ENCODE results near the gene MEDAG. TPM values are rescaled to one million over a fixed set of nuclear protein-coding genes. Genes with fewer than 3 reads are reported as not detected.

MEDAG gene
- total RNA-seq, 1 experiment from 2014 or later: not detected

DNA sequence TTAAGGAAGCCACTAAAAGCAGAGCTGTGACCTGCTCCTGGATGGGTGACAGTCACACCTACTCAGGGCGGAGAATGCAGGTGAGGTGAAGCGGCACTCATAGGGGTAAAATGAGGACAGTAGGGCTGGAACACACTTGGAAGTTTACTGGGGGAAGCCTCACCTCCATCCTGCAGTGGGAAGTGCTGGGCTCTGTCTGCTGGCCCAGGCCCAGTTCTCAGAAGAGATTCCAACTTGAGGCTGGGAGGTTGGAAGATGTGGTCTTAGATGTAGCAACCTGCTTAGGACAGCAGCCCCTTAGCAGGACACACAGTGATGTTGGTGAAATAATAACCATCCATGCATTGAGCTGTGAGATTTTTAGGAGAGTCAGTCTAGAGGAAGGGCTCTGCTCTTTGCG lies 4.6 kb downstream of the MEDAG start:
- no TSS peak for BruUV-seq (replicated peaks)
- H3F3A ChIP-seq (ENCODE audit: insufficient read depth, low read depth): no peaks in the 10 kb centered on the region
- H3K27ac ChIP-seq: no peak overlapping the region
- intact Hi-C loops (cut with micrococcal nuclease; ENCODE audit: unreplicated experiment): no loop called here
- CTCF ChIA-PET: no interaction called here
- H3K4me1 ChIP-seq (replicated peaks; ENCODE audit: insufficient read depth): no peaks in the 10 kb centered on the region
- no peaks in the 10 kb centered on the region for H4K20me1 ChIP-seq (ENCODE audit: insufficient read depth)
- H3K4me2 ChIP-seq: no peak overlapping the region
- TF ChIP-seq, protein P1, sequence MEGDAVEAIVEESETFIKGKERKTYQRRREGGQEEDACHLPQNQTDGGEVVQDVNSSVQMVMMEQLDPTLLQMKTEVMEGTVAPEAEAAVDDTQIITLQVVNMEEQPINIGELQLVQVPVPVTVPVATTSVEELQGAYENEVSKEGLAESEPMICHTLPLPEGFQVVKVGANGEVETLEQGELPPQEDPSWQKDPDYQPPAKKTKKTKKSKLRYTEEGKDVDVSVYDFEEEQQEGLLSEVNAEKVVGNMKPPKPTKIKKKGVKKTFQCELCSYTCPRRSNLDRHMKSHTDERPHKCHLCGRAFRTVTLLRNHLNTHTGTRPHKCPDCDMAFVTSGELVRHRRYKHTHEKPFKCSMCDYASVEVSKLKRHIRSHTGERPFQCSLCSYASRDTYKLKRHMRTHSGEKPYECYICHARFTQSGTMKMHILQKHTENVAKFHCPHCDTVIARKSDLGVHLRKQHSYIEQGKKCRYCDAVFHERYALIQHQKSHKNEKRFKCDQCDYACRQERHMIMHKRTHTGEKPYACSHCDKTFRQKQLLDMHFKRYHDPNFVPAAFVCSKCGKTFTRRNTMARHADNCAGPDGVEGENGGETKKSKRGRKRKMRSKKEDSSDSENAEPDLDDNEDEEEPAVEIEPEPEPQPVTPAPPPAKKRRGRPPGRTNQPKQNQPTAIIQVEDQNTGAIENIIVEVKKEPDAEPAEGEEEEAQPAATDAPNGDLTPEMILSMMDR (conservative IDR thresholded peaks at IDR 0.05): no peak
- no peak for TF ChIP-seq EZH2 (IDR thresholded peaks at IDR 0.05; ENCODE audit: low read depth)
- no peaks in the 10 kb centered on the region for H3K9me2 ChIP-seq (ENCODE audit: insufficient read depth)
- POLR2A ChIA-PET (ENCODE audit: unreplicated experiment): no interaction called here
- H3K4me3 ChIP-seq: no peak overlapping the region
- DNase-seq: no peak
- no peaks in the 10 kb centered on the region for H3K79me2 ChIP-seq (ENCODE audit: low read depth)
- peaks cover 26% of the 10 kb centered on the region; the same call in 1 of the 2 replicates for H3K27me3 ChIP-seq (ENCODE audit: insufficient read depth, low read depth)
- H3K9me3 ChIP-seq (ENCODE audit: insufficient read depth, low read depth): no peaks in the 10 kb centered on the region
- no peaks in the 10 kb centered on the region for H3K36me3 ChIP-seq (ENCODE audit: low read depth)
- H2AFZ ChIP-seq: no peak overlapping the region

DNA sequence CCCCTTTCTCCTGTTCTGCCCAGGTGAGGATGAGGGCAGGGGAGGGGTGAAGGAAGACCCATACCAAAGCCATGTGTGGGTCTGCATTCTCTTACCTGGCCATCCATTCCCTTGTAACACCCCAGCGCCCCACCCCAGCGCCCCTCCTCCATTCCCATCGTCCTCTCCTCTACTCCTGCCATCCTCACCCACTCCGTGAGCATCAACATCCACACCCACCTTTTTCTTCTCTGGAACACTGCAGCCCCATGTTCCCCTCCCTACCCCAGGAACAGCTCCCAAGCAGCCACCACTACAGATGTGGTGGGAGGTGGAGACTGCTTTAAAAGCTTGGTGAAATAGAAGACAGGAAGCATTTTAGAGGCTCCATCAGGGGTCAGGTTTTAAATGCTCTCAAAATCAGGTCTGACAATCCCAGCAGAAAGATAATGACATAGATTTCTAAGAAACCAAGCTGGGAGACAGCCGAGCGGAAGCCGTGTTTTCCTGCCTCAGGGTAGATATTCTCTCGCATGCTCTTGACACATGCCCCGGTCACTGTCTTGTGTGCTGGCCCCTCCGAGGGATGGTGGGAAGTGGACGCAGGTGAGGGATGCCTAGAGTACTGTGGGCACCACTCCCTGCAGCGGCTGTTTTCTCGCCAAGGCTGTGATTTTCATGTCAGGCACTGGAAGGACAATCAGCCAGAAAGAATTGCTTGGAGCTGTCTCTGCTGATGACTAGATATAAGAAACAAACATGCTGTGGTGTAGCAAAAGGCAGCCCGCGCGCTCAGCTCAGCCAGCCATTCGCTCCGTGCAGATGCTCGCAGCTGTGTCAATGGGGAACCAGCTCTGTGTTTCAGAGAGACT lies 9.8 kb downstream of the MEDAG start:
- ChIA-PET POLR2A (ENCODE audit: unreplicated experiment) (no interaction called here), CTCF (no interaction called here)
- TF ChIP-seq, protein P1 (conservative IDR thresholded peaks at IDR 0.05): no peak
- TF ChIP-seq EZH2 (IDR thresholded peaks at IDR 0.05; ENCODE audit: low read depth): no peak

DNA sequence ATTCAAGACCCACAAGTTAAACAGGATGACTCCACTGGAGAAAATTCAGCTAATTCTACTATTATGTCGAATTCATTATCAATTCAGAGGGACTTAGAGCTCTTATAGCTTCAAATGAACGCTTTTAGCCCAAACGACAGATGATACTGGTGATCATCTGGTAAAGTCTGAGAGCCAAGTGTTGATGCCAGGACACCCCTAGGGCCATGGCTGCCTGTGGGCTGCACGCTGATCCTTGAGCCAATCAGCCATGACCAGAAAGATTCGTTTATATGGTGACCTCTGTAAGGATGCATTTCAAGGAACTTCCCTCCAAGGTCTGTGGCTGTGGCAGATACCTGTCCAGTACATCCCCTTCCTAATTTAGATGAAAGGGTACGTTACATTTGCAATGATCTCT lies 10.9 kb downstream of the MEDAG start:
- Histone ChIP-seq H3K9me3 (ENCODE audit: insufficient read depth, low read depth) (no peaks in the 10 kb centered on the region), H3K4me3 (no peak overlapping the region), H2AFZ (no peak overlapping the region), H4K20me1 (ENCODE audit: insufficient read depth) (no peaks in the 10 kb centered on the region), H3K27me3 (ENCODE audit: insufficient read depth, low read depth) (peaks cover 17% of the 10 kb centered on the region; the same call in 1 of the 2 replicates), H3K79me2 (ENCODE audit: low read depth) (no peaks in the 10 kb centered on the region), H3K4me2 (no peak overlapping the region), H3K36me3 (ENCODE audit: low read depth) (no peaks in the 10 kb centered on the region), H3K27ac (no peak overlapping the region), H3F3A (ENCODE audit: insufficient read depth, low read depth) (no peaks in the 10 kb centered on the region), H3K4me1 (replicated peaks; ENCODE audit: insufficient read depth) (no peaks in the 10 kb centered on the region), H3K9me2 (ENCODE audit: insufficient read depth) (no peaks in the 10 kb centered on the region)
- TF ChIP-seq, protein P1 (conservative IDR thresholded peaks at IDR 0.05): no peak
- no peak for TF ChIP-seq EZH2 (IDR thresholded peaks at IDR 0.05; ENCODE audit: low read depth)
- no peak for DNase-seq
- ChIA-PET POLR2A (ENCODE audit: unreplicated experiment) (no interaction called here), CTCF (no interaction called here)
- intact Hi-C loops (cut with micrococcal nuclease; ENCODE audit: unreplicated experiment): no loop called here
- BruUV-seq (replicated peaks): no TSS peak

More for the DNA sequence above, 9.8 kb downstream of the MEDAG start:
- H3K36me3 ChIP-seq (ENCODE audit: low read depth): no peaks in the 10 kb centered on the region
- no peaks in the 10 kb centered on the region for H4K20me1 ChIP-seq (ENCODE audit: insufficient read depth)
- peaks cover 17% of the 10 kb centered on the region; the same call in 1 of the 2 replicates for H3K27me3 ChIP-seq (ENCODE audit: insufficient read depth, low read depth)
- no peak for DNase-seq
- H2AFZ ChIP-seq: no peak overlapping the region
- H3K27ac ChIP-seq: no peak overlapping the region
- H3K9me2 ChIP-seq (ENCODE audit: insufficient read depth): no peaks in the 10 kb centered on the region
- no peaks in the 10 kb centered on the region for H3K9me3 ChIP-seq (ENCODE audit: insufficient read depth, low read depth)
- H3K4me2 ChIP-seq: no peak overlapping the region
- H3K4me1 ChIP-seq (replicated peaks; ENCODE audit: insufficient read depth): no peaks in the 10 kb centered on the region
- no peak overlapping the region for H3K4me3 ChIP-seq
- intact Hi-C loops (cut with micrococcal nuclease; ENCODE audit: unreplicated experiment): no loop called here
- no peaks in the 10 kb centered on the region for H3F3A ChIP-seq (ENCODE audit: insufficient read depth, low read depth)
- no peaks in the 10 kb centered on the region for H3K79me2 ChIP-seq (ENCODE audit: low read depth)
- no TSS peak for BruUV-seq (replicated peaks)

Measured in PC-9 (cell line).